HEK293 (cell line): ENCODE measurements around the gene PPOX.

ENCODE experiments used
- TCF7L2 ChIP-seq: IDR thresholded peaks from 2 replicates; pipeline ENCODE4 v1.6.1; 2011; ENCODE audit warnings: low read depth, mild to moderate bottlenecking, inconsistent platforms, low read length, moderate library complexity, borderline replicate concordance
- TF ChIP-seq, protein P1 (sequence below): fragments of 450-650 bp; formaldehyde crosslinking; IDR thresholded peaks from 2 replicates; pipeline ENCODE4 v1.5.1; 2016; ENCODE audit warnings: missing biosample characterization, missing genetic modification characterization

DNA sequence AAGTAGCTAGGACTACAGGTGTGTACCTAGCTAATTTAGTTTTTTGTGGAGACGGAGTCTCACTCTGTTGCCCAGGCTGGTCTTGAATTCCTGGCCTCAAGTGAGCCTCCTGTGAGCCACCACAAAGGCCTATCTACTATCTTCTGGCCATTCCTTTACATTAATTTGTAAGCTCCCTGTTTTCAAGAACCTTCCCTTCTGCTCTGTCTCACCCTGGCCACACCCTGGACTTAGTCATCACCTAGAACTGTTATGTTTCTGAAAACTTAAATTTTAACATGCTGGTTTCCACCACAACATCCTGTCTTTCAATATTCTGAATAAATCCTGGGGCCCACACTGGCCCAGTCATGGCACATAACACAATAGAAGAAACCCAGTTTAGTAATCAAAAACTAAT lies 16.0 kb downstream of the PPOX start:
- TF ChIP-seq TCF7L2: no peak
- TF ChIP-seq, protein P1, sequence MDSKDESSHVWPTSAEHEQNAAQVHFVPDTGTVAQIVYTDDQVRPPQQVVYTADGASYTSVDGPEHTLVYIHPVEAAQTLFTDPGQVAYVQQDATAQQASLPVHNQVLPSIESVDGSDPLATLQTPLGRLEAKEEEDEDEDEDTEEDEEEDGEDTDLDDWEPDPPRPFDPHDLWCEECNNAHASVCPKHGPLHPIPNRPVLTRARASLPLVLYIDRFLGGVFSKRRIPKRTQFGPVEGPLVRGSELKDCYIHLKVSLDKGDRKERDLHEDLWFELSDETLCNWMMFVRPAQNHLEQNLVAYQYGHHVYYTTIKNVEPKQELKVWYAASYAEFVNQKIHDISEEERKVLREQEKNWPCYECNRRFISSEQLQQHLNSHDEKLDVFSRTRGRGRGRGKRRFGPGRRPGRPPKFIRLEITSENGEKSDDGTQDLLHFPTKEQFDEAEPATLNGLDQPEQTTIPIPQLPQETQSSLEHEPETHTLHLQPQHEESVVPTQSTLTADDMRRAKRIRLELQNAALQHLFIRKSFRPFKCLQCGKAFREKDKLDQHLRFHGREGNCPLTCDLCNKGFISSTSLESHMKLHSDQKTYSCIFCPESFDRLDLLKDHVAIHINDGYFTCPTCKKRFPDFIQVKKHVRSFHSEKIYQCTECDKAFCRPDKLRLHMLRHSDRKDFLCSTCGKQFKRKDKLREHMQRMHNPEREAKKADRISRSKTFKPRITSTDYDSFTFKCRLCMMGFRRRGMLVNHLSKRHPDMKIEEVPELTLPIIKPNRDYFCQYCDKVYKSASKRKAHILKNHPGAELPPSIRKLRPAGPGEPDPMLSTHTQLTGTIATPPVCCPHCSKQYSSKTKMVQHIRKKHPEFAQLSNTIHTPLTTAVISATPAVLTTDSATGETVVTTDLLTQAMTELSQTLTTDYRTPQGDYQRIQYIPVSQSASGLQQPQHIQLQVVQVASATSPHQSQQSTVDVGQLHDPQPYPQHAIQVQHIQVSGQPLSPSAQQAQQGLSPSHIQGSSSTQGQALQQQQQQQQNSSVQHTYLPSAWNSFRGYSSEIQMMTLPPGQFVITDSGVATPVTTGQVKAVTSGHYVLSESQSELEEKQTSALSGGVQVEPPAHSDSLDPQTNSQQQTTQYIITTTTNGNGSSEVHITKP (tag by site-specific recombination): no peak
